MM.1S (cell line): ENCODE measurements around the gene C7orf33.

ENCODE experiments used
- DNase-seq: peaks from one replicate; pipeline ENCODE4 v3.0.0-alpha.2; 2015
- H2AFZ ChIP-seq: fragments of 300-600 bp; sonication (generic); 2 replicates; pipeline ENCODE4 v1.6.0; 2016; ENCODE audit warnings: antibody characterized with exemption, low read length
- H3F3A ChIP-seq: fragments of 300-600 bp; sonication (generic); 2 replicates; pipeline ENCODE4 v1.6.1; 2016; ENCODE audit warnings: mild to moderate bottlenecking, antibody characterized with exemption, low read length, moderate library complexity, mixed read lengths; ENCODE audit not compliant: insufficient read depth
- H3K27ac ChIP-seq: fragments of 300-600 bp; sonication (generic); 2 replicates; pipeline ENCODE4 v1.5.1; 2016; ENCODE audit warnings: mild to moderate bottlenecking, low read length
- H3K27me3 ChIP-seq: fragments of 300-600 bp; sonication (generic); replicated peaks from 2 replicates; pipeline ENCODE4 v1.6.0; 2016; ENCODE audit warnings: low read length; ENCODE audit not compliant: insufficient read depth
- H3K36me3 ChIP-seq: fragments of 300-600 bp; sonication (generic); replicated peaks from 2 replicates; pipeline ENCODE4 v1.6.1; 2016; ENCODE audit warnings: mild to moderate bottlenecking, low read length, mixed read lengths; ENCODE audit not compliant: insufficient read depth
- H3K4me1 ChIP-seq: fragments of 300-600 bp; sonication (generic); 2 replicates; pipeline ENCODE4 v1.6.1; 2016; ENCODE audit warnings: low read length, mixed read lengths
- H3K4me2 ChIP-seq: fragments of 300-600 bp; sonication (generic); 2 replicates; pipeline ENCODE4 v1.6.0; 2016; ENCODE audit warnings: low read depth, low read length
- H3K4me3 ChIP-seq: fragments of 300-600 bp; sonication (generic); 2 replicates; pipeline ENCODE4 v1.5.1; 2016; ENCODE audit warnings: low read length, mixed read lengths
- H3K79me2 ChIP-seq: fragments of 300-600 bp; sonication (generic); 2 replicates; pipeline ENCODE4 v1.6.1; 2016; ENCODE audit warnings: mixed run types, low read length, mixed read lengths
- H3K9ac ChIP-seq: fragments of 300-600 bp; sonication (generic); 2 replicates; pipeline ENCODE4 v1.6.1; 2016; ENCODE audit warnings: low read length, mixed read lengths
- H3K9me2 ChIP-seq: fragments of 300-600 bp; sonication (generic); replicated peaks from 2 replicates; pipeline ENCODE4 v1.6.1; 2016; ENCODE audit warnings: mild to moderate bottlenecking, low read length, mixed read lengths; ENCODE audit not compliant: insufficient read depth
- H3K9me3 ChIP-seq: fragments of 300-600 bp; sonication (generic); replicated peaks from 2 replicates; pipeline ENCODE4 v1.6.1; 2016; ENCODE audit warnings: mild to moderate bottlenecking, low read length, mixed read lengths; ENCODE audit not compliant: insufficient read depth
- H4K20me1 ChIP-seq: fragments of 300-600 bp; sonication (generic); 2 replicates; pipeline ENCODE4 v1.6.1; 2016; ENCODE audit warnings: mild to moderate bottlenecking, low read length, moderate library complexity, mixed read lengths; ENCODE audit not compliant: insufficient read depth
- CTCF ChIP-seq: fragments of 300-600 bp; sonication (generic); IDR thresholded peaks from 2 replicates; pipeline ENCODE4 v1.5.1; 2016; ENCODE audit warnings: antibody characterized with exemption, low read length, mixed read lengths
- EZH2 ChIP-seq: fragments of 300-600 bp; sonication (generic); optimal IDR thresholded peaks from 2 replicates; pipeline ENCODE3; 2017; ENCODE audit warnings: low read depth, mild to moderate bottlenecking, antibody characterized with exemption, low read length, mixed read lengths
- EZH2phosphoT487 ChIP-seq: fragments of 300-600 bp; sonication (generic); IDR thresholded peaks from 2 replicates; pipeline ENCODE4 v1.6.1; 2018; ENCODE audit warnings: antibody characterized with exemption, low read length

Gene C7orf33

GRCh38 chr7:148623586-148624282 lies 33.2 kb downstream of the C7orf33 start:
- H3K79me2 ChIP-seq, result no peaks in the 10 kb centered on the region
- H3K27me3 ChIP-seq, result no peaks in the 10 kb centered on the region
- no peak overlapping the region for H3K9ac ChIP-seq
- no peaks in the 10 kb centered on the region for H4K20me1 ChIP-seq
- H2AFZ ChIP-seq, result no peak overlapping the region
- no peak overlapping the region for H3K4me3 ChIP-seq
- H3K9me2 ChIP-seq, result no peaks in the 10 kb centered on the region
- TF ChIP-seq CTCF (no peak), EZH2phosphoT487 (no peak), EZH2 (no peak)
- no peak overlapping the region for H3K27ac ChIP-seq
- no peaks in the 10 kb centered on the region for H3K36me3 ChIP-seq
- H3K4me2 ChIP-seq, result no peak overlapping the region
- H3K4me1 ChIP-seq, result peaks cover 9% of the 10 kb centered on the region; the same call in 1 of the 2 replicates
- no peaks in the 10 kb centered on the region for H3F3A ChIP-seq
- no peak for DNase-seq
- H3K9me3 ChIP-seq, result no peaks in the 10 kb centered on the region

GRCh38 chr7:148624735-148625134 lies 34.2 kb downstream of the C7orf33 start:
- H2AFZ ChIP-seq, result no peak overlapping the region
- no peak overlapping the region for H3K27ac ChIP-seq
- H3K79me2 ChIP-seq, result no peaks in the 10 kb centered on the region
- H3F3A ChIP-seq, result no peaks in the 10 kb centered on the region
- no peak for TF ChIP-seq EZH2phosphoT487
- TF ChIP-seq EZH2, result no peak
- TF ChIP-seq CTCF, result no peak
- H3K27me3 ChIP-seq, result no peaks in the 10 kb centered on the region
- no peaks in the 10 kb centered on the region for H3K9me3 ChIP-seq
- no peaks in the 10 kb centered on the region for H3K9me2 ChIP-seq
- DNase-seq, result no peak
- peaks cover 11% of the 10 kb centered on the region; the same call in 1 of the 2 replicates for H3K4me1 ChIP-seq
- H3K9ac ChIP-seq, result no peak overlapping the region
- H3K4me2 ChIP-seq, result no peak overlapping the region
- H4K20me1 ChIP-seq, result no peaks in the 10 kb centered on the region
- H3K36me3 ChIP-seq, result no peaks in the 10 kb centered on the region
- no peak overlapping the region for H3K4me3 ChIP-seq

GRCh38 chr7:148625342-148625741 lies 34.8 kb downstream of the C7orf33 start:
- H3K27me3 ChIP-seq, result no peaks in the 10 kb centered on the region
- no peak overlapping the region for H2AFZ ChIP-seq
- H3K4me1 ChIP-seq, result peaks cover 11% of the 10 kb centered on the region; the same call in 1 of the 2 replicates
- H3K27ac ChIP-seq, result no peak overlapping the region
- H3K9ac ChIP-seq, result no peak overlapping the region
- H3K4me2 ChIP-seq, result no peak overlapping the region
- no peaks in the 10 kb centered on the region for H3K36me3 ChIP-seq
- TF ChIP-seq EZH2phosphoT487 (no peak), EZH2 (no peak), CTCF (no peak)
- no peak overlapping the region for H3K4me3 ChIP-seq
- no peaks in the 10 kb centered on the region for H3K79me2 ChIP-seq
- H3F3A ChIP-seq, result no peaks in the 10 kb centered on the region
- no peak for DNase-seq
- no peaks in the 10 kb centered on the region for H3K9me3 ChIP-seq
- H4K20me1 ChIP-seq, result no peaks in the 10 kb centered on the region
- H3K9me2 ChIP-seq, result no peaks in the 10 kb centered on the region
